ENCODE results near the gene ADCY4.
"Not testable (repeated sequence)": the region's sequence is repeated elsewhere in the genome, so short reads cannot be mapped to it uniquely, and the experiment has no call there.

The ADCY4 gene

DNA sequence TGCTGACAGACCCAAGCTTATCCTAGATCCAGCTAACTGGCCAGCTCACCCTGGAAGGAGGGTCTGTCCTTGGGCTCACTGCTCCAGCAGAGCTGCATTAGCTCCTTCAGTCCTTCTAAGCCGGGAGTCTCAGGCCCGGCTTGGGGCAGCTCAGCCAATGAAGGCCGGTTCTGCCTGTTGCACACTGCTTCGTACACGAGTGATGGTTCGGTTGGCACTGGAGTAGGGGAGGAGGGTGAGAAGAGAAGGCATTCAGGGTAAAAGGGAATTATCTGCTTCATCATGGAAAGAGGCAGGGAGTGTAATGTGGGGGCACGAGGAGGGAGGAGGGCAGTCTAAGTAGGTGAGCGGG lies 2.9 kb upstream of the ADCY4 start:
- DNase-seq: no peak

DNA sequence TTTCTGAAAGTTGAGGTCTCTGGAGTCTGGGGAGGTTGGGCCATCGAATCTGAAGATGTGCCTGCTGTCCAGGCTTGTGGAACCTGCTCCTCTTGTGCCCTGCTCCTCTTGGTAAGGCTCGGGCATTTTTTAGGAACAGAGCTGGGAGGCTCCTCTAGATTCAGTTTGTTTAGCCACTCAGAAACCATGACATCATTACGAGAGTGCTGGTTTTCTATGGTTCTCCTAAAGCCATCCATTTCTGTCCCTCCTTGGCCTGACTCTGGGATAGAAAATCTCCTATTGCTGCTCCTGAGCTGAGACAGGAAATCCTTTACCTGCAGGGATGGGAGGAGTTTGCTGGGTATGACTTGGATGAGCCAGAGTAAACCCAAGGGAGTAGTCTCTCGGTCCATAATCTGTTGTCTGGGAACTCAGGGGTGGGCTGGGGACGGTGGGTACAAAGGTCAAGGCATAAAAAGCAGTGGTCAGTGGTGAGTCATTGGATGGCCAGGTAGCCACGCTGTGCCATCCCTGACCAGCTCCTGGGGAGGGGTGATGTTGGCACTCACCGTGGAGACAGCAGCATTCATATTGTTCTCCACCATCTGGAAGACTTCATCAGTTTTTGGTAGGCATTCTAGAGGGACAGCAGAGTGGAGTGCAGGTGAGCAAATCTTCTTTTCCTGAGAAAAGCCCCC lies 2.4 kb upstream of the ADCY4 start:
- DNase-seq: no peak

DNA sequence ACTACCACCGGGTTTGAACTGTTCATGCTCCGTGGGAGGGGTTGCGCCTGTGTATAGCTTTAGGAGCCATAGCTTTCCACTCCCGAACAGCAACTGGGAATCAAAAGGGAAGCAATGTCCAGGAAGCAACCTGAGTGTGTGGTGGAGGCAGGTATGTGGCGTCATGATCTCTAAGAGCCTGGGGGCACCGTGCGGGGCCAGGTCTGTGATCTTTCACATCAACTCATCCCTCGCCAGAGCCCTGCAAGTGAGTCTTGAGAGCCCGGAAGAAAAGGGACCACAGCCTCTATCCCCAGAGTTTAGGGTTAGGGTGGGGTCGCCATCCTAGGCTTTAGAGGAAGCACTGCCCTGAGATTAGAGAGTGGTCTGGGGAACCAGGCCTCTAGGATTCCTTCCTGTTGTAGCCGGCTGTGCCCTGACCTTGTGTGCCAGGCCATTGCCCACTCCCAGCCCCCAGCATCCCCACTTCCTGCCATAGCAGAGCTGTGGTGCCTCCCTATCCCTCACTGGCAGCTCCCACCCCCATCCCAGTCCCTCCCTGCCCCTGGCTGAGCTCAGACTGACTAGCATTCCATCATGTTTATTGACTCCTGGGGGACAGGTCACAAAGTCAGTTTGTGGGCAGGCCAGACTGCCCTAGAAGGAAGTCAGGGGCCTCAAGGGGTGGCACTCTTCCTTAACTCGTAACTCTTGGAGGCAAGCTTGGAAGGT lies 745 bp upstream of the ADCY4 start:
- DNase-seq: no peak

DNA sequence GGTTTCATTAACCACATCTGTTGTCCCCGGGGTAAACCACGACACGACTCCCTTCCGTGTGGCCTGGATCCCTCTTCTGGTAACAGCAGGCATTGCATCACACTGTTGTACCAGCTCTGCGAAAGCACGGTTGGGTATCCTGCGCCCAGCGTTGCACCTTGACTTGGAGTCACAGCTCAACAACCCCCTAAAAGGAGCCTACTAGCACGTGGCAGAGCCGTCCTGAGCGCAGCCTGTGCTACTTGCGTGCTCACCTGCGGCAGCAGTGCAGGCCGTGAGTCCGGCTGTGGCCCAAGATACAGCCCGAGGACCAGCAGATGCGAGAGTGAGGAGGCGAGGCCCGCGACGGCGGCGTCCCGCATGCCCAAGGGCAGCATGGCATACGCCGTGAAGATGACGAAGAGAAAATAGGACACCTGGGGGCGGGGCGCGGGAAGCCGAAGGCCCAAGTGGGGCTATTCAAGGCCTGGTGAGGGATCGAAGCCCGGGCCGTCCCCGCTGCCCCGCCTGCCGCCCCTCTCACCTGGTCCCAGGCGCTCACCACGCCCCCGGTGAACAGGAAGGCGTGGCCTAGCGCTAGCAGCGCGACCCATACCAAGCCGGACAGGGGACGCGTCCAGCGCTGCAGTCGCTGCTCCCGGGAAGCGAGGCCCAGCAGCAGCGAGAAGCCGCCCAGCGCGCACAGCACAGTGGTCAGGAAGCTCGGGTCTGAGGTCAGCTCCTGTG lies 2.4 kb downstream of the ADCY4 start:
- peak; percentile 94 for DNase-seq

DNA sequence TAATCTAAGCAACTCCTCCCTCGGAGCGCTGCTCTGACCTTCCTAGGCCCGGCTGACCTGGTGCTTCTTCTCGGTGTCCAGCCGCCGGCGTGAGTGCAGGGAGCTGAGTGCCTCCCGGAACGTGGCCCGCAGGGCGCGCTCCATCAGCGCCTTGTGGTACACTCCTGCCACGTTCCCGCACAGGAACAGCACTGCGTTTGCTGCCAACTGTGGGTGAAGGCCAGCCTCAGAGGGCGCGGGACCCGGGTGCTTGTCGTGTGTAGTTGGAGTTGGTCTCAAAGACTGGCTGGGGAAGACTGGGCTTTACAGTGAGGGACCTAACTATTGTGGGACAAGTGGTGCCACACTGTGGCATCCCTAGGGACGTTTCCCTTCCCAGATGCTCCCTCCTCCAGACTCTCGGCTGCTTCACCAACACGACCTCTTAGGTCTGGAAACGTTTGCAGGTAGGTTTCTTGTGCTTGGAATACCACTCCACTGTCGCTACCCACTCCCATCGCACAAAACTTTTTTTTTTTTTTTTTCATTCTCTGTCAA lies 3.1 kb downstream of the ADCY4 start:
- no peak for DNase-seq

DNA sequence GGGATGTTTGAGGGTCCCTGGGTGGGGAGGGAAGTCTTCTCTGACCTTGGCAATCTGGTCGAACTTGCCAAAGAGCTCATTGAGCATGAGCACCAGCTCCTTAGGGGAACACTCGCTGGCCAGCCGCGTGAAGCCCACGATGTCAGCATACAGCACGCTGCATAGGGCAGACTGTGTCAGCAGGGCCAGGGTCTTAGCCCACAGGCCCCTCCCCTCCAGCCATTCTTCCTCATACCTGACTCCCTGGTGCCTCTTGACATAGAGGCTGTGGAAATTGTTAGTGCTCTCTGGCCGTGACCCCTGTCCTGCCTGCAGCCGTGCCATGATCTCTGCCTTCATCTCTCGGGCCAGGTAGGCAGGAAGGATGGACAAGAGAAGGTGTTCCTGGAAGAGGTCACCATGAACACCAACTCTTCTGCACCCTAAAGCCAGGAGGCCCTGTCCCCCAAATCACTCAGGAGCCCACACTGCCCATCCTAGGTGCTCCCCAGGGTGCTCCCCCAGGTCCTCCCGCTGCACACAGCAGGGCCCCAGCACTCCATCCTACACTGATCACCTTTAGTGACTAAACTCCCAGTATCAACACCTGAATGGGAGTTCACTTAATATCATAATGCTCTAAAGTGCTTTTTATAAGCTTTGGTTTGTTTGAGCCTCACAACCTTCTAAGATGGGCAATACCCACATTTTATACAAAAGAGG lies 3.7 kb downstream of the ADCY4 start:
- no peak for DNase-seq

DNA sequence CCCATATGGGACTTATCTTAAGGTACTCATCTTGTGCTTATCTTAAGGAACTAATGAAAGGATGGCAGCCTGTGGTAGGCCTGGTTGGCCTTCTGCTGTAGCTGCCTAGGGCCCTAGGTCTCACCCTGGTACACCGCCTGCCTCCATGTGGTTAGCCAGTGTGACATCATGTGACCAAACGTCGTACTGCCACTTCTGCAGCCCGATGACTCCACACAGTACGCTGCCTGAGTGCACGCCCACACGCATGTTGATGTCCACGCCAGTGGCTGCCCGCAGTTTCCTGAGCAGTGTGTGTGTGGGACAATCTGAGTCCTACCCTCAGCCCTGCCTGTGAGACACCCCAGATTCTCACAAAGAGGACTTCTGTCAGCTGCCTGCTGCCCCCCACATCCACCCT lies 5.1 kb downstream of the ADCY4 start:
- peak; percentile 85 for DNase-seq

DNA sequence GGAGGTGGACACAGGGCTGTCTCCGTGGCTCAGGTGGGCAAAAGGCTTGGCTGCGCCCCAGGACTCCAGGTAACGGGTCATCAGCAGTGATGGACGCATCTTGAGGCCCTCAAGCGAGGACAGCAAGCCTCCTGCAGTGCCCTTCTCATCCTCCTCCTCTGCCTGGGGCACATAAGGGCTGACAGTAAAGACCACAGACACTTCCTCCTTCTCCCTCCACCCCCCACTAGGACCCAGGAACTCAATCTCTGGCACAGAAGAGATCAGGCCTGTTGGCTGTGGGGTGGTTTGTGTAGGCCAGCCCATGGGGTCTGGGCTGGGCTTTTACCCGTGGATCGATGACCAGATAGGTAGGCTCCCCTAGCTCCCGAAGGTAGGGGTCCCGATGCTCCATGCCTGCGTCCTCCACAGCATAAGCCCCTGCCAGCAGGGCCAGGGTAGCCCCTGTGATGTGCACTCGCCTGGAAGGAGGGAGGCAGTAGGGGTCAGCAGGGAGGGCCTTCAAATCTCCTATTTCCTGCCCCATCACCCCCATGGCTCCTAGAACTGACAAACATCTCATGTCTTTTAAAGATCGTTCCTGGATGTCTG lies 5.7 kb downstream of the ADCY4 start:
- no peak for DNase-seq

DNA sequence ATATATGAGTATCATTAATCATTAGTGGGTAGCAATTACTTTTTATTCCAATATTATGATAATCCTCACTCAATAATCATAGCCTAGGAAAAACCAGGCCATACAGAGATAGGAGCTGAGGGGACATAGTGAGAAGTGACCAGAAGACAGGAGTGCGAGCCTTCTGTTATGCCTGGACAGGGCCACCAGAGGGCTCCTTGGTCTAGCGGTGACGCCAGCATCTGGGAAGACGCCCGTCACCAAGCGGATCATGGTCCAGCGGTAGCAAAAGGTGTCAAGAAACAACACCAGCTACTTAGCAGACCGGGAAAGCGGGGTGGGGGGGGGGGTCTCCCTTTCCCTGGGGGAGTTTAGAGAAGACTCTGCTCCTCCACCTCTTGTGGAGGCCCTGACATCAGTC lies 7.0 kb downstream of the ADCY4 start:
- not testable (repeated sequence) for DNase-seq

DNA sequence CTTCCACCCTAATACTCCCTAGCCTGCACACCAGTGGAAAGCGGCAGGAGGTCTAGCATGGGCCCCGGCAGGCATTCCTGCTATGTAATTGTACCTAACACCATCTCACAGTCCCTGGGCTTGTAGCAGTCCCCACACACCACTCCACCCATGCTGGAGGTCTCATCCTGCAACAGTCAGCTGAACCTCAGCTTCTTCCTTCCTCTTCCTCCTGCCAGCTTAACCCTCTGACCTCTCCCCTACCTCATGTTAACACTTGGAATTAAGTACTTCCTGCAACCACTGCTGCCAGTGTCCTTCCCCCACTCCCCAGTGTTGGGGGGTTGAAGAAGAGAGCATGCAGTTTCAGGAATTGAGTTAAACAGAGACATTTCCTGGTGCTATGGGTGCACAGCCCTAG lies 7.6 kb downstream of the ADCY4 start:
- no peak for DNase-seq

DNA sequence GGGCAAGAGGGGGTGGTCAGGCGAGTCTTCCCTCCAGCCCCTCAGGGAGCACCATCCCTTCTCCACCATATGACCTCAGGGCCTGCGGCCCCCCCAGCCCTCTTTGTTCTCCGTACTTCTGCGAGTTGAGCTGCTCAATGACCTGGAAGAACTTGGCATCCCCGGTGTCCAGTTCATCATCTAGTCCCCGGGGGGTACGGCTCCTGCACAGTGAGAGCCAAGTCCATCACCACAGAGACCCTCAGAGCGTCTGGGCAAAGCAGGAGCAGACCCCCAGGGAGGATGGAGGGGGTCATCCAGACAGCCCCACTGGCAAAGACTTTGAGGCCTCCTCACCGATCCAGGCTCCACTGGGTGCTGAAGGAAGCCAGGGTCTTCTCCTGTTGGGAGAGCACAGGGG lies 8.9 kb downstream of the ADCY4 start:
- DNase-seq: no peak

DNA sequence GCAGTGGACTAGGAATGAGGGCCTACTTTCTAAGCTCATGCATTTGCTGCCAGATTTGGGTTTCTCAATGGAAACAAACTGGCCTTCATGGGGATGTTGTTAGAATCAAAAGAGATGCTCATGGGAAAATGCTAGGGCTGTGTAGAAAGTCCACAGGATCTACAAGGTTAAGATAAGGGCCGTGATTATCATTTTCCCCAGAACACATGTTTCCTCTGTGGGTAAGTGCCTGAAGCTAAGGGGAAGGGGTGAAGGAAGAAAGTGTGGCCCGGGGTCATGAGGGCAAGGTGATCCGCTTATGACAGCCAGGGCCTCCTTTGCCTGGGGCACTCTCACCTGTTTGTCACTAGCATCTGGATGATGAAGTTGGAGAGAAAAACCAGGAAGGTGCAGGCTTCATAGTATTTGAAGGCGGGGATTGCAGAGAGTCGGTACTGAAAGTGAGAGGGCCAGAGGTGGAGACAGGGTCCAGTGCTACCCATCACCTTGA lies 9.8 kb downstream of the ADCY4 start:
- no peak for DNase-seq

DNA sequence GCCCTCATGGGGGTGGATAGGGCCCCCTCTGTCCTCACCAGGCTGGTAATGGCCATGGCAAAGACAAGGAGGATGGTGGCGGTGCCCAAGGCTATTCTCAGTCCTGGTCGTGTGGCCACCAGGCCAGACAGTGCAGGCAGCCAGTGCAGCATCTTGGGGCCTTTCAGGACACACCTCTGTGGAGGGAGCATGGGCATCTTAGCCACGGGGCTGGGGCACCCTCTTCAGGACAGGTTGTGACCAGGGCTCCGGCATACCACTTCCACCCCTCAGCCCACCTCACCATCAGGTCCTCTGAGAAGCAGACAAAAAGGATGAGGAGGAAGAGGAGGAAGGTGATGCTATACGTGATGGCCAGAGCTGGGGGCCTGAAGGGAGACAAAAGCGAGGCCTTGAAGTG lies 10.8 kb downstream of the ADCY4 start:
- DNase-seq: no peak

DNA sequence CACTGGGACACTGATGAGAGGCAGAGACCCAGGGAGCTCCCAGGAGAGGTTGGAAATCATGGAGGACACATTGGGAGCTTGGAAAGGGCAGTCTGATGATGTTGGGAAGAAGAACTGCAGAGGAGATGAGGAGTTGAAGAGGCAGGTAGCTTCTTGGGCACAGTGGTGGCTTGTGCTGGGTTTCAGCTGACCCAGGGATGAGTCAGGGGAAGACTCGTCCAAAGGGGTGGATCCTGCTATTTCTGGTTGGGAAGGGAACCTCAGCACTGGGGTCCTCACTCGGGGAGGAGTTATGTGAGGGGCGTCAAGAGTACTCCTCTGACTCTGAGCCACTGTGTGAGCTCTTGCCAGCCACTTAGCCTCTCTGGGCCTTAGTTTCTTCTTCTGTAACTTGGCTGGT lies 11.5 kb downstream of the ADCY4 start:
- DNase-seq: no peak

DNA sequence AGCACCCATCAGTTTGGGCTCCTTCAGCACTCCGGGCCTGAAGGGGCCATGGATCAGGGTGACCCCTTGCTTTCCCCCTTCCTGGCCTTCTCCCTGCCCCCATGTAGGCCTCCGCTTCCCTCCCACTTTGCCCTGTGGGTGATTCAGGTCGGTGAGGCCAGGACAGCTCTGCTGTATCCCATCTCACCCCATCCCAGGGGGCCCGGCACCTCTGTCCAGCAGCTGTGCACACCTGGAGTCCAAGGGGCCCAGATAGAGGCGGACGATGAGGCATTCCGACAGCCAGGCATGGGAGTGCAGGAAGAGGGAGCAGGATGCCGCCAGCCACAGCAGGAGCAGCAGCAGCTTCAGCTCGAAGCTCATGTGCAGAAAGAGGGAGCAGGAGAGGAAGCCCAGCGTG lies 12.2 kb downstream of the ADCY4 start:
- DNase-seq: no peak

DNA sequence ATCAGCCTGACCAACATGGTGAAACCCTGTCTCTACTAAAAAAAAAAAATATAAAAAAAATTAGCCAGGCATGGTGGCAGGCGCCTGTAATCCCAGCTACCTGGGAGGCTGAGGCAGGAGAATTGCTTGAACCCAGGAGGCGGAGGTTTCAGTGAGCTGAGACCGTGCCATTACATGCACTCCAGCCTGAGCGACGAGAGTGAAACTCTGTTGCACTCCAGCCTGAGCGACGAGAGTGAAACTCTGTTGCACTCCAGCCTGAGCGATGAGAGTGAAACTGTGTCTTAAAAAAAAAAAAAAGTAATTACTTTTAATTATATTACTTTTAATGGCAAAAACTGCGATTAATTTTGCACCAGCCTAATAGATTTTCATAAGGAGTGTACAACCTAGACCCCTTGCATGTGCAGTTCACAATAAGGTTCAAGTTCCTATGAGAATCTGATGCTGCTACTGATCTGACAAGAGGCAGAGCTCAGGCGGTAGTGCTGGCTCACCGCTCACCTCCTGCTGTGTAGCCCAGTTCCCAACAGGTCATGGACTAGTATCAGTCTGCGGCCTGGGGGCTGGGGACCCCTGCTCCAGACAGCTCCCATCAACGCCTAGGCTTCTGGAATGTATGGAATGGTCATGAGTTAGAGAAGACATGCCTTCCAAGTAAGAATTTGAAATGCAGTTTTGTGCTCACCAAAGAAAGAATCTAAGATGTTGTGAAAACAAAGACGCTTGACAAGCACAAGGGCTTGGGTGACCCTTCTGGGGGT lies 13.5 kb downstream of the ADCY4 start:
- no peak for DNase-seq

DNA sequence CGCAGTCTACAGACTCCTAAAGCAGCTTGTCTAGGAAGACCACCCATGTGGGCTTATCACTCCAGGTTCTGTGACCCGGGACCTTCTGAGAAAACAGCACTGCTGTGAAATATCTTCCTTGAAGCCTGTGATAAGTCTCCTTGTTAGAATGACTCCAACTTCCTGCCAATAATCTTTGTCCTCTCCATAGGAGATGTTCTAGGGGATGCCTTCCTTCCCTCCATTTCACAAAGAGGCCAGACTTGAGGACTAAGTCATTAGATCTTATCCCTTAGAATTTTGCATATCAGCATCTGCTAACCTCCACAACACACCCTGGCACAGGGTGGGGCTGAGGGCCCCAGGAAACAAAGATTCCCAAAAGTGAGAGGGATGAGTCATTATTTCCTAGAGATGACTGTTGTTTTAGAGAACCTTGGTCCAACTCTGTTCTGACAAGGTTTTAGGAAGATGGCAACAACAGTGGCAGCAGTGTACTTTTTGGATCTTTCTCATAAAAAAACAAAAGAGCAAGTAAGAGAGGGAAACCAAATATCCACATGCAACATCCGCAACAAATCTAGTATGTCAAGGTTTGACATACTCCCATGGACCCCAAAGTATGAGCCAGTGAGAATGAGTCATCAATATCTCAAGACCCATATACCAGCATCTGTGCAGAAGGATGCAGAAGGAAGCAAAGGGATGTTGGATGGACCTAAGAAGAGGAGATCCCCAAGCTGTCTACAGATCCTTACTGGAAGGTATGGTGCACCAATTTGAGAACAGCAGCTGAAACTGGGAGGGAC lies 17.5 kb downstream of the ADCY4 start:
- DNase-seq: no peak

DNA sequence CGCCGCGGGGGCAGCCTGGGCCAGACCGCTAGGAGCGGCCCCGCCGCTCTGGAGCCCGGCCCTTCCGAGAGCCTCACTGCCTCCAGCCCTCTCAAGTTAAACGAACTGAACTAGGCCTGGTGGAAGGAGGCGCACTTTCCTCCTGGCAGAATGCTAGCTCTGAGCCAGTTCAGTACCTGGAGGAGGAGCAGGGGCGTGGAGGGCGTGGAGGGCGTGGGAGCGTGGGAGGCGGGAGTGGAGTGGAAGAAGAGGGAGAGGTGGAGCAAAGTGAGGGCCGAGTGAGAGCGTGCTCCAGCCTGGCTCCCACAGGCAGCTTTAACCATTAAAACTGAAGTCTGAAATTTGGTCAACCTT lies 18.3 kb downstream of the ADCY4 start:
- no peak for DNase-seq

DNA sequence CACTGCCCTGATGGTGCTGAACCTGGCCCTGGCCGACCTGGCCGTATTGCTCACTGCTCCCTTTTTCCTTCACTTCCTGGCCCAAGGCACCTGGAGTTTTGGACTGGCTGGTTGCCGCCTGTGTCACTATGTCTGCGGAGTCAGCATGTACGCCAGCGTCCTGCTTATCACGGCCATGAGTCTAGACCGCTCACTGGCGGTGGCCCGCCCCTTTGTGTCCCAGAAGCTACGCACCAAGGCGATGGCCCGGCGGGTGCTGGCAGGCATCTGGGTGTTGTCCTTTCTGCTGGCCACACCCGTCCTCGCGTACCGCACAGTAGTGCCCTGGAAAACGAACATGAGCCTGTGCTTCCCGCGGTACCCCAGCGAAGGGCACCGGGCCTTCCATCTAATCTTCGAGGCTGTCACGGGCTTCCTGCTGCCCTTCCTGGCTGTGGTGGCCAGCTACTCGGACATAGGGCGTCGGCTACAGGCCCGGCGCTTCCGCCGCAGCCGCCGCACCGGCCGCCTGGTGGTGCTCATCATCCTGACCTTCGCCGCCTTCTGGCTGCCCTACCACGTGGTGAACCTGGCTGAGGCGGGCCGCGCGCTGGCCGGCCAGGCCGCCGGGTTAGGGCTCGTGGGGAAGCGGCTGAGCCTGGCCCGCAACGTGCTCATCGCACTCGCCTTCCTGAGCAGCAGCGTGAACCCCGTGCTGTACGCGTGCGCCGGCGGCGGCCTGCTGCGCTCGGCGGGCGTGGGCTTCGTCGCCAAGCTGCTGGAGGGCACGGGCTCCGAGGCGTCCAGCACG lies 18.9 kb downstream of the ADCY4 start:
- peak; percentile 61 for DNase-seq

DNA sequence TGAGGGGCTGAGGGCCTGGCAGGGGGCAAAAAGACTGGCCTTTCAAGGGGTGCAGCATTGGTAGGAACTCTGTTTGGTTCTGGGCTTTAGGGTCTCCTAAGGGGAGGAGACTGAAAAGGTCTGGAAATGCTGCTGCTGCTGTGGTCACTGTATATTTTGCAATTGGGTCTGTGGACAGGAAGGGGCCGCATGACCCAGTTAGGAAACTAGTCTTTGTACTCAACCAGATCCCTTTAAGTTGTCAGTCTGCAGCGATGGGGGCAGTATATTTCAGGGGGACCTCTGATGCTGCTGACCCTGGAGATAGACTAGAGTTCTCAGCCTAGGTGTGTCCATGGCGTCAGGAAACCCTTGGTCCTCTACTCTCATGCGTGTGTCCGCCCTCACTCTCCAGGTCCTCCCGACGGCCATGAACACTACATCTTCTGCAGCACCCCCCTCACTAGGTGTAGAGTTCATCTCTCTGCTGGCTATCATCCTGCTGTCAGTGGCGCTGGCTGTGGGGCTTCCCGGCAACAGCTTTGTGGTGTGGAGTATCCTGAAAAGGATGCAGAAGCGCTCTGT lies 19.5 kb downstream of the ADCY4 start:
- no peak for DNase-seq
